ENCODE measurements around the gene RASA1.
"Not testable (repeated sequence)": the region's sequence is repeated elsewhere in the genome, so short reads cannot be mapped to it uniquely, and the experiment has no call there.

RASA1 gene

GRCh38 chr5:87263498-87263897, 4.2 kb upstream of the RASA1 start:
- no peak overlapping the region for H2AFZ ChIP-seq (ENCODE audit: low read depth, low read length)
- peaks cover 3% of the 10 kb centered on the region for H3K4me1 ChIP-seq (ENCODE audit: insufficient read depth, low read length)
- H3K4me3 ChIP-seq (ENCODE audit: low read length): no peak overlapping the region
- no peaks in the 10 kb centered on the region for H3K36me3 ChIP-seq (ENCODE audit: insufficient read depth, low read length)
- no peaks in the 10 kb centered on the region for H3K9me3 ChIP-seq (ENCODE audit: low read length)
- H3K27me3 ChIP-seq (ENCODE audit: insufficient read depth, low read length): no peaks in the 10 kb centered on the region

GRCh38 chr5:87266914-87267573, 639 bp upstream of the RASA1 start:
- Histone ChIP-seq H3K9me3 (ENCODE audit: low read length) (no peaks in the 10 kb centered on the region), H3K27me3 (ENCODE audit: insufficient read depth, low read length) (no peaks in the 10 kb centered on the region), H3K4me1 (ENCODE audit: insufficient read depth, low read length) (peaks cover 7% of the 10 kb centered on the region), H3K36me3 (ENCODE audit: insufficient read depth, low read length) (no peaks in the 10 kb centered on the region), H3K4me3 (ENCODE audit: low read length) (peak overlapping the region; percentile 60), H2AFZ (ENCODE audit: low read depth, low read length) (peak overlapping the region; percentile 89)

- Histone ChIP-seq H3K4me3 (ENCODE audit: low read length) (peak overlapping the region; percentile 60), H3K9me3 (ENCODE audit: low read length) (no peaks in the 10 kb centered on the region), H3K27me3 (ENCODE audit: insufficient read depth, low read length) (no peaks in the 10 kb centered on the region)
Measured at GRCh38 chr5:87268126-87268969, 665 bp downstream of the RASA1 start.

GRCh38 chr5:87268970-87269377, 1.3 kb downstream of the RASA1 start:
- Histone ChIP-seq H3K4me1 (ENCODE audit: insufficient read depth, low read length) (peaks cover 7% of the 10 kb centered on the region), H3K9me3 (ENCODE audit: low read length) (no peaks in the 10 kb centered on the region), H3K4me3 (ENCODE audit: low read length) (peak overlapping the region; percentile 60), H2AFZ (ENCODE audit: low read depth, low read length) (peak overlapping the region; percentile 73), H3K36me3 (ENCODE audit: insufficient read depth, low read length) (no peaks in the 10 kb centered on the region), H3K27me3 (ENCODE audit: insufficient read depth, low read length) (no peaks in the 10 kb centered on the region)

More at GRCh38 chr5:87268126-87268969, 665 bp downstream of the RASA1 start:
- Histone ChIP-seq H3K4me1 (ENCODE audit: insufficient read depth, low read length) (peaks cover 7% of the 10 kb centered on the region), H3K36me3 (ENCODE audit: insufficient read depth, low read length) (no peaks in the 10 kb centered on the region), H2AFZ (ENCODE audit: low read depth, low read length) (peak overlapping the region; percentile 73)

- not testable (repeated sequence) for H3K9me3 ChIP-seq (ENCODE audit: low read length); H3K4me1 ChIP-seq (ENCODE audit: insufficient read depth, low read length); H3K36me3 ChIP-seq (ENCODE audit: insufficient read depth, low read length); H2AFZ ChIP-seq (ENCODE audit: low read depth, low read length); H3K27me3 ChIP-seq (ENCODE audit: insufficient read depth, low read length); H3K4me3 ChIP-seq (ENCODE audit: low read length)
Measured at GRCh38 chr5:87270888-87271287, 3.2 kb downstream of the RASA1 start.

- H3K4me1 ChIP-seq (ENCODE audit: insufficient read depth, low read length): no peaks in the 10 kb centered on the region
Measured at GRCh38 chr5:87276655-87277054, 9.0 kb downstream of the RASA1 start.

GRCh38 chr5:87277279-87277835, 9.7 kb downstream of the RASA1 start:
- Histone ChIP-seq H2AFZ (ENCODE audit: low read depth, low read length) (no peak overlapping the region), H3K9me3 (ENCODE audit: low read length) (peaks cover 2% of the 10 kb centered on the region), H3K4me3 (ENCODE audit: low read length) (no peak overlapping the region), H3K4me1 (ENCODE audit: insufficient read depth, low read length) (no peaks in the 10 kb centered on the region), H3K27me3 (ENCODE audit: insufficient read depth, low read length) (no peaks in the 10 kb centered on the region), H3K36me3 (ENCODE audit: insufficient read depth, low read length) (peaks cover 6% of the 10 kb centered on the region)

More at GRCh38 chr5:87276655-87277054, 9.0 kb downstream of the RASA1 start:
- no peaks in the 10 kb centered on the region for H3K27me3 ChIP-seq (ENCODE audit: insufficient read depth, low read length)
- no peak overlapping the region for H3K4me3 ChIP-seq (ENCODE audit: low read length)
- peaks cover 2% of the 10 kb centered on the region for H3K9me3 ChIP-seq (ENCODE audit: low read length)
- H2AFZ ChIP-seq (ENCODE audit: low read depth, low read length): no peak overlapping the region
- peaks cover 6% of the 10 kb centered on the region for H3K36me3 ChIP-seq (ENCODE audit: insufficient read depth, low read length)

- Histone ChIP-seq H3K4me1 (ENCODE audit: insufficient read depth, low read length) (no peaks in the 10 kb centered on the region), H3K9me3 (ENCODE audit: low read length) (peaks cover 2% of the 10 kb centered on the region), H3K4me3 (ENCODE audit: low read length) (no peak overlapping the region), H3K27me3 (ENCODE audit: insufficient read depth, low read length) (no peaks in the 10 kb centered on the region), H3K36me3 (ENCODE audit: insufficient read depth, low read length) (peaks cover 6% of the 10 kb centered on the region), H2AFZ (ENCODE audit: low read depth, low read length) (no peak overlapping the region)
Measured at GRCh38 chr5:87278590-87279100, 11.0 kb downstream of the RASA1 start.

- Histone ChIP-seq H3K4me1 (ENCODE audit: insufficient read depth, low read length) (no peaks in the 10 kb centered on the region), H3K36me3 (ENCODE audit: insufficient read depth, low read length) (peaks cover 6% of the 10 kb centered on the region), H3K4me3 (ENCODE audit: low read length) (no peak overlapping the region), H2AFZ (ENCODE audit: low read depth, low read length) (no peak overlapping the region), H3K9me3 (ENCODE audit: low read length) (peaks cover 2% of the 10 kb centered on the region), H3K27me3 (ENCODE audit: insufficient read depth, low read length) (no peaks in the 10 kb centered on the region)
Measured at GRCh38 chr5:87282269-87282668, 14.6 kb downstream of the RASA1 start.

- H3K36me3 ChIP-seq (ENCODE audit: insufficient read depth, low read length); H3K27me3 ChIP-seq (ENCODE audit: insufficient read depth, low read length); H3K4me3 ChIP-seq (ENCODE audit: low read length); H2AFZ ChIP-seq (ENCODE audit: low read depth, low read length); H3K4me1 ChIP-seq (ENCODE audit: insufficient read depth, low read length); H3K9me3 ChIP-seq (ENCODE audit: low read length): not testable (repeated sequence)
Measured at GRCh38 chr5:87287266-87287665, 19.6 kb downstream of the RASA1 start.

GRCh38 chr5:87298692-87299362, 31.1 kb downstream of the RASA1 start:
- no peaks in the 10 kb centered on the region for H3K27me3 ChIP-seq (ENCODE audit: insufficient read depth, low read length)
- H3K4me1 ChIP-seq (ENCODE audit: insufficient read depth, low read length): peaks cover 3% of the 10 kb centered on the region
- H3K36me3 ChIP-seq (ENCODE audit: insufficient read depth, low read length): peaks cover 2% of the 10 kb centered on the region
- H3K4me3 ChIP-seq (ENCODE audit: low read length): no peak overlapping the region
- peaks cover 1% of the 10 kb centered on the region for H3K9me3 ChIP-seq (ENCODE audit: low read length)
- no peak overlapping the region for H2AFZ ChIP-seq (ENCODE audit: low read depth, low read length)

GRCh38 chr5:87300176-87300575, 32.5 kb downstream of the RASA1 start:
- peaks cover 3% of the 10 kb centered on the region for H3K4me1 ChIP-seq (ENCODE audit: insufficient read depth, low read length)
- H3K36me3 ChIP-seq (ENCODE audit: insufficient read depth, low read length): peaks cover 11% of the 10 kb centered on the region
- no peak overlapping the region for H3K4me3 ChIP-seq (ENCODE audit: low read length)
- no peaks in the 10 kb centered on the region for H3K27me3 ChIP-seq (ENCODE audit: insufficient read depth, low read length)
- H2AFZ ChIP-seq (ENCODE audit: low read depth, low read length): no peak overlapping the region
- H3K9me3 ChIP-seq (ENCODE audit: low read length): peaks cover 1% of the 10 kb centered on the region

GRCh38 chr5:87300744-87301143, 33.1 kb downstream of the RASA1 start:
- no peaks in the 10 kb centered on the region for H3K27me3 ChIP-seq (ENCODE audit: insufficient read depth, low read length)
- H3K9me3 ChIP-seq (ENCODE audit: low read length): peaks cover 3% of the 10 kb centered on the region
- H3K4me3 ChIP-seq (ENCODE audit: low read length): no peak overlapping the region
- peaks cover 3% of the 10 kb centered on the region for H3K4me1 ChIP-seq (ENCODE audit: insufficient read depth, low read length)
- H2AFZ ChIP-seq (ENCODE audit: low read depth, low read length): no peak overlapping the region
- peaks cover 17% of the 10 kb centered on the region for H3K36me3 ChIP-seq (ENCODE audit: insufficient read depth, low read length)
